ENCODE data around the gene TAGLN2. TPM values are rescaled to one million over a fixed set of nuclear protein-coding genes. Genes with fewer than 3 reads are reported as not detected.

Gene TAGLN2
- 100 to 1,000 TPM; 123 to 160 (median 142) TPM for polyA plus RNA-seq (ENCODE audit: insufficient read length in 4 of 4)

GRCh38 chr1:159924791-159925718, at the start of gene TAGLN2:
TAGLN2 (minus strand) TSS chr1:159925507; CDS start chr1:159920509, 4,998 bp downstream.
- peak in 2 of 4 donors; percentile 76 to 80 for DNase-seq (ENCODE audit: low read depth in 4 of 4, low spot score in 3 of 4)

GRCh38 chr1:159974350-159974965, 49.2 kb upstream of the TAGLN2 start:
- DNase-seq (ENCODE audit: low read depth in 4 of 4, low spot score in 3 of 4): no peak

- DNase-seq (ENCODE audit: low read depth in 4 of 4, low spot score in 3 of 4): no peak
Measured at GRCh38 chr1:159973350-159973940, 48.1 kb upstream of the TAGLN2 start.

GRCh38 chr1:159972443-159973205, 47.3 kb upstream of the TAGLN2 start:
- DNase-seq (ENCODE audit: low read depth in 4 of 4, low spot score in 3 of 4): no peak

- DNase-seq (ENCODE audit: low read depth in 4 of 4, low spot score in 3 of 4): no peak
Measured at GRCh38 chr1:159970932-159971342, 45.6 kb upstream of the TAGLN2 start.

GRCh38 chr1:159968901-159969300, 43.6 kb upstream of the TAGLN2 start:
- DNase-seq (ENCODE audit: low read depth in 4 of 4, low spot score in 3 of 4): no peak

- no peak for DNase-seq (ENCODE audit: low read depth in 4 of 4, low spot score in 3 of 4)
Measured at GRCh38 chr1:159965263-159965662, 40.0 kb upstream of the TAGLN2 start.

GRCh38 chr1:159964144-159964543, 38.8 kb upstream of the TAGLN2 start:
- no peak for DNase-seq (ENCODE audit: low read depth in 4 of 4, low spot score in 3 of 4)

- DNase-seq (ENCODE audit: low read depth in 4 of 4, low spot score in 3 of 4): no peak
Measured at GRCh38 chr1:159962176-159962575, 36.9 kb upstream of the TAGLN2 start.

- no peak for DNase-seq (ENCODE audit: low read depth in 4 of 4, low spot score in 3 of 4)
Measured at GRCh38 chr1:159961636-159962035, 36.3 kb upstream of the TAGLN2 start.

GRCh38 chr1:159960721-159961381, 35.5 kb upstream of the TAGLN2 start:
- DNase-seq (ENCODE audit: low read depth in 4 of 4, low spot score in 3 of 4): no peak

GRCh38 chr1:159959451-159959850, 34.1 kb upstream of the TAGLN2 start:
- no peak for DNase-seq (ENCODE audit: low read depth in 4 of 4, low spot score in 3 of 4)

- no peak for DNase-seq (ENCODE audit: low read depth in 4 of 4, low spot score in 3 of 4)
Measured at GRCh38 chr1:159958719-159959380, 33.5 kb upstream of the TAGLN2 start.

- DNase-seq (ENCODE audit: low read depth in 4 of 4, low spot score in 3 of 4): no peak
Measured at GRCh38 chr1:159957824-159958268, 32.5 kb upstream of the TAGLN2 start.

GRCh38 chr1:159955456-159955855, 30.1 kb upstream of the TAGLN2 start:
- DNase-seq (ENCODE audit: low read depth in 4 of 4, low spot score in 3 of 4): no peak

- DNase-seq (ENCODE audit: low read depth in 4 of 4, low spot score in 3 of 4): no peak
Measured at GRCh38 chr1:159953536-159954515, 28.5 kb upstream of the TAGLN2 start, which contains the start of gene SLAMF9. SLAMF9 (minus strand) TSS chr1:159954237; CDS start chr1:159954137, 100 bp downstream.

GRCh38 chr1:159952932-159953331, 27.6 kb upstream of the TAGLN2 start:
- DNase-seq (ENCODE audit: low read depth in 4 of 4, low spot score in 3 of 4): no peak

GRCh38 chr1:159951551-159951950, 26.2 kb upstream of the TAGLN2 start:
- no peak for DNase-seq (ENCODE audit: low read depth in 4 of 4, low spot score in 3 of 4)

Data from right renal pelvis (tissue), 4 donors.